ENCODE results near the gene ZMYM3. TPM values are rescaled to one million over a fixed set of nuclear protein-coding genes. Genes with fewer than 3 reads are reported as not detected.
"Not testable (repeated sequence)": the region's sequence is repeated elsewhere in the genome, so short reads cannot be mapped to it uniquely, and the experiment has no call there.

Gene ZMYM3
- total RNA-seq, 6 experiments from 2014 or later, result 8.2 to 13.7 (median 10.1) TPM

DNA sequence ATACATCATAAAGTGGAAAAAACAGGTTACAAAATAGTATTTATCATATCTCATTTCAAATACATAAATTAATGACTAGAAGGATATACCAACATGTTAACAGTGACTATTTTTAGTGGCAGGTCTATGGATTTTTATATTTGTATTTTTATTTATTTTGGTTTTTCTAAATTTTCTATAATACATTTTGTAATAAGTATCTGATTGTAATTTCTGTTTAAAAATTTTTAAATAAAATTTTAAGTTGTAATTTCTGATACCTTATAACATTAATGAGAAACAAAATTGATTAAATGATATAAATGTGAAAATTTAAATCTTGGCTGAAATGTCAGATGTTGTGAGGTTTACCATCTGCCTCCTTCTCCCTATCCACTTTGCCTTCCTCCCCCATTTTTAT lies 32.0 kb upstream of the ZMYM3 start:
- ATAC-seq (no peak), DNase-seq (no peak)
- H3K4me3 ChIP-seq, result no peak overlapping the region
- no peaks in the 10 kb centered on the region for H3K9me3 ChIP-seq
- no peaks in the 10 kb centered on the region for H3K4me1 ChIP-seq
- intact Hi-C loops (cut with DNase I), result no loop called here
- no peak overlapping the region for H3K27ac ChIP-seq
- TF ChIP-seq POLR2A (IDR thresholded peaks at IDR 0.05), result no peak
- TF ChIP-seq, protein P1, sequence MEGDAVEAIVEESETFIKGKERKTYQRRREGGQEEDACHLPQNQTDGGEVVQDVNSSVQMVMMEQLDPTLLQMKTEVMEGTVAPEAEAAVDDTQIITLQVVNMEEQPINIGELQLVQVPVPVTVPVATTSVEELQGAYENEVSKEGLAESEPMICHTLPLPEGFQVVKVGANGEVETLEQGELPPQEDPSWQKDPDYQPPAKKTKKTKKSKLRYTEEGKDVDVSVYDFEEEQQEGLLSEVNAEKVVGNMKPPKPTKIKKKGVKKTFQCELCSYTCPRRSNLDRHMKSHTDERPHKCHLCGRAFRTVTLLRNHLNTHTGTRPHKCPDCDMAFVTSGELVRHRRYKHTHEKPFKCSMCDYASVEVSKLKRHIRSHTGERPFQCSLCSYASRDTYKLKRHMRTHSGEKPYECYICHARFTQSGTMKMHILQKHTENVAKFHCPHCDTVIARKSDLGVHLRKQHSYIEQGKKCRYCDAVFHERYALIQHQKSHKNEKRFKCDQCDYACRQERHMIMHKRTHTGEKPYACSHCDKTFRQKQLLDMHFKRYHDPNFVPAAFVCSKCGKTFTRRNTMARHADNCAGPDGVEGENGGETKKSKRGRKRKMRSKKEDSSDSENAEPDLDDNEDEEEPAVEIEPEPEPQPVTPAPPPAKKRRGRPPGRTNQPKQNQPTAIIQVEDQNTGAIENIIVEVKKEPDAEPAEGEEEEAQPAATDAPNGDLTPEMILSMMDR (IDR thresholded peaks at IDR 0.05), result no peak
- peaks cover 0 to 4% (median 1%) of the 10 kb centered on the region in 4 donors for H3K36me3 ChIP-seq
- no peaks in the 10 kb centered on the region for H3K27me3 ChIP-seq

DNA sequence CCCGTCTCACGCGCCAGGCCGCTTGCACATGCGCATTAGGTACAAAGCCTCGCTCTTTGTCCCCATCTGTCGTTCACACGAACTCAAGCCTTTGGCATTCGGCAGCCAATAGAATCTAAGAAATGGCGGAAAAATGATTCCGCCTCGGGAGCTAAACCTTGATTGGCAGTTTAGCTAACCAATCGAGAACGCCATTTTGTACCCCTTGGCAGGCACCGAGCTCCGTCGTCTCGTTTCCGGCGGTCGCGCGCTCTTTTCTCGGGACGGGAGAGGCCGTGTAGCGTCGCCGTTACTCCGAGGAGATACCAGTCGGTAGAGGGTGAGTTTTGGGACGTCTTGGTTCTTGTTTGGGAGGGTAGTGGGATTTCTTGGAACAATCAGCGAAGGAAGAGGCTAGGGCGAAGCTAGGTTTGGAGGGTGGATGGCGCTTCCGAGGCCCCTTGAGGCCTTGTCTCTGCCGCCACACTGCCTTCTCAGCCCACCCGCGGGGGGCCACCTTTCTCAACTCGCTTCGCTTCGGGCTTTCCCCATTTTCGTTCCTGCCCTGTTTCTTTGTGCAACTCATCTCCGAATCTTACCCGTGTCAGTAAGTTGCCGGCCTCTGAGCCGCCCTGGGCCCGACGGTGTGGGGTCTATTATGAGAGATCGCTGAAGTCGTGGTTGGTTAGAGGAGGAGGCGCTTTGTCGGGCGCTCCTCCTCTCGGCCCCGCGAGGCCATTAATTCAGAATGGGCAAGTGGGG lies 29.6 kb upstream of the ZMYM3 start, which contains the start of gene NONO:
Gene NONO, plus strand, starts transcription at position 233 of the 741 bp plus-strand sequence. CDS start 7,003 bp downstream, outside the sequence.
- TF ChIP-seq, protein P1 (IDR thresholded peaks at IDR 0.05), result peak in 1 of 4 donors; percentile 4
- TF ChIP-seq POLR2A (IDR thresholded peaks at IDR 0.05), result peak; percentile 74
- DNase-seq, result peak; percentile 79 to 90 (median 81)
- Histone ChIP-seq H3K27me3 (no peaks in the 10 kb centered on the region), H3K4me3 (peak within 1 kb of the TSS; percentile 45 to 70 (median 70)), H3K36me3 (no peaks in the 10 kb centered on the region), H3K9me3 (no peaks in the 10 kb centered on the region), H3K4me1 (no peaks in the 10 kb centered on the region), H3K27ac (peak within 1 kb of the TSS; percentile 83 to 85 (median 84))
- peak; percentile 91 to 94 (median 92) for ATAC-seq
- intact Hi-C loops (cut with DNase I), result no loop called here
- WGBS (ENCODE audit: insufficient coverage, low coverage, low lambda C conversion rate, missing lambda C conversion rate), result 35% methylated on average over 55 of the region's 57 CpGs

DNA sequence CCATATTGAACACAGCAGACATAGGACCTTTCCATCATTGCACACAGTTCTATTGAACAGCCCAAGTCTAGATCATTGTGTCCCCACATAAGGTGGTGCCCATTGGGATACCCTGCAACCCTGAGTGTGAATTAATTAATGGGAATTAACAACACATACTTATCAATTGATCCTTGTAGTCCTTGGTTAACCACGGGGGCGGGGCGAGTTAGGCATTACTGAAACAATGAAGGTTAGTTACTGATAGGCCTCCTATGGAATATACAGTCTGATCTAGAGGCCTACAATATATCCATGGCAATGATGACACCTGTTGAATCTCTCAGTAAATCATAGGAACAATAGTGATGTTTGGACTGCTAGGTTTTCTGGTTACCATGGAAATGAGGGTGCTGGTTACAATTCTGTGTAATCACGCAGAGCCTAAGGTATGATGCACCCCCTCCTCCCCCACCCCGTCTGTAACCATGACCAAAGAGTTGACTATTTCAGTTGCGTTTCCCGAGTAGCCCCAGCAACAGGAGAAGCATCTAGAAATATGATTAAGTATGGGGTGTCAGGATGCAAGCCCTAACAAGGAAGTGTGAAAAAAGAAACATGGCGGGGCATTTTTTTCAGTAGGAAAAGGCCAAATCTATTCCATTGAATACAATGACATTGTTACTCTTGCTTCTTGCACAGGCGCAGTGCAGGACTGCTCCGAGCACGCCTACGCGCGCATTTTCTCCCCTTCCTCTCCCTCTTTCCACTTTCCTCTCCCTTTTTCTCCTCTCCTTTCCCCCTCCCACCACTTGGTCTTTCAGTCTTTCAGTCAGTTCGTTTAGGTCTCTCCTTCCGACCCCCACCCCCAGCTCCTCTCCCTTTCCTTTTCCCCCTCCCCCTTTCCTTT lies 28.8 kb upstream of the ZMYM3 start:
- Histone ChIP-seq H3K9me3 (no peaks in the 10 kb centered on the region), H3K27me3 (no peaks in the 10 kb centered on the region), H3K4me1 (no peaks in the 10 kb centered on the region), H3K4me3 (peak overlapping the region; percentile 29 to 70 (median 70)), H3K36me3 (no peaks in the 10 kb centered on the region), H3K27ac (peak overlapping the region; percentile 69 to 81 (median 76))
- DNase-seq (no peak), ATAC-seq (peak; percentile 64 to 76 (median 72))
- WGBS (ENCODE audit: insufficient coverage, low coverage, low lambda C conversion rate, missing lambda C conversion rate), result 46% methylated on average over 14 of the region's 16 CpGs
- TF ChIP-seq, protein P1 (IDR thresholded peaks at IDR 0.05), result no peak
- no peak for TF ChIP-seq POLR2A (IDR thresholded peaks at IDR 0.05)
- intact Hi-C loops (cut with DNase I), result no loop called here

DNA sequence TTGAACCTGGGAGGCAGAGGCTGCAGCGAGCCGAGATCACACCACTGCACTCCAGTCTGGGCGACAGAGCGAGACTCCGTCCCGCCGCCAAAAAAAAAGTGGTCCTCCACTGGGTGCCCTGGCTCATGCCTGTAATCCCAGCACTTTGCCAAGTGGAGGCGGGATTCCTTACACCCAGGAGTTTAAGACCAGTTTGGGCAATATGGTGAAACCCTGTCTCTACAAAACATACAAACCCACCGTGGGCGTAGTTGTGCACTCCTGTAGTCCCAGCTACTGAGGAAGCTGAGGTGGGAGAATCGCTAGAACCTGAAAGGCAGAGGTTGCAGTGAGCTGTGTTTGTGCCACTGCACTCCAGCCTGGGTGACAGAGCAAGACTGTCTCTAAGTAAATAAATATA lies 27.4 kb upstream of the ZMYM3 start:
- intact Hi-C loops (cut with DNase I); H3K4me3 ChIP-seq; H3K9me3 ChIP-seq; H3K36me3 ChIP-seq; DNase-seq; ATAC-seq; H3K27me3 ChIP-seq; H3K4me1 ChIP-seq; H3K27ac ChIP-seq: not testable (repeated sequence)
- WGBS (ENCODE audit: insufficient coverage, low coverage, low lambda C conversion rate, missing lambda C conversion rate), result 100% methylated on average over 1 of the region's 11 CpGs

DNA sequence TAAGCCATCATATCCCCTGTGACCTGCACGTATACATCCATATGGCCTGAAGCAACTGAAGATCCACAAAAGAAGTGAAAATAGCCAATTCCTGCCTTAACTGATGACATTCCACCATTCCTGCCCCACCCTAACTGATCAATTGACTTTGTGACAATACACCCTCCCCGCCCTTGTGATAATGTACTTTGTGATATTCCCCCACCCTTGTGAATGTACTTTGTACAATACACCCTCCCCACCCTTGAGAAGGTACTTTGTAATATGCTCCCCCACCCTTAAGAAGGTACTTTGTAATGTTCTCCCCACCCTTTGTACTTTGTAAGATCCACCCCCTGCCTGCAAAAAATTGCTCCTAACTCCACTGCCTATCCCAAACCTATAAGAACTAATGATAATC lies 18.4 kb upstream of the ZMYM3 start:
- H3K9me3 ChIP-seq; DNase-seq; H3K36me3 ChIP-seq; H3K27me3 ChIP-seq; intact Hi-C loops (cut with DNase I); H3K4me3 ChIP-seq; H3K4me1 ChIP-seq; ATAC-seq; H3K27ac ChIP-seq: not testable (repeated sequence)
- 58% methylated on average over 2 of the region's 2 CpGs for WGBS (ENCODE audit: insufficient coverage, low coverage, low lambda C conversion rate, missing lambda C conversion rate)

Measured in right lobe of liver (tissue), 6 donors.